Suprapubic skin (tissue), 4 donors: ENCODE data around the gene WDFY1. TPM values are rescaled to one million over a fixed set of nuclear protein-coding genes. Genes with fewer than 3 reads are reported as not detected.
"Not testable (repeated sequence)": the region's sequence is repeated elsewhere in the genome, so short reads cannot be mapped to it uniquely, and the experiment has no call there.

Source experiments
- DNase-seq, 2 donors: peaks; one replicate each; pipeline ENCODE4 v3.0.0-alpha.2; 2019; ENCODE audit warnings: low spot score in 2 of 2
- H3K27ac ChIP-seq: fragments of 200-600 bp; sonication (generic); one replicate; pipeline ENCODE4 v1.5.1; 2019
- H3K27me3 ChIP-seq: fragments of 200-600 bp; sonication (generic); one replicate; pipeline ENCODE4 v1.5.1; 2019
- H3K36me3 ChIP-seq: fragments of 200-600 bp; sonication (generic); one replicate; pipeline ENCODE4 v1.5.1; 2019
- H3K4me1 ChIP-seq: fragments of 200-600 bp; sonication (generic); one replicate; pipeline ENCODE4 v1.5.1; 2019
- H3K4me3 ChIP-seq: fragments of 200-600 bp; sonication (generic); one replicate; pipeline ENCODE4 v1.5.1; 2019; ENCODE audit warnings: mild to moderate bottlenecking
- H3K9me3 ChIP-seq: fragments of 200-600 bp; sonication (generic); one replicate; pipeline ENCODE4 v1.5.1; 2019
- CTCF ChIP-seq, 2 donors: fragments of 200-600 bp in 1 of 2; fragments of 450-650 bp in 1 of 2; sonication (generic) in 1 of 2; IDR thresholded peaks; one replicate each; pipeline ENCODE4 v1.5.1; 2016 to 2019; ENCODE audit warnings: antibody characterized with exemption in 2 of 2, mild to moderate bottlenecking in 1 of 2, moderate library complexity in 1 of 2
- EP300 ChIP-seq: sonication (generic); formaldehyde crosslinking; IDR thresholded peaks from one replicate; pipeline ENCODE4 v1.6.1; 2017; ENCODE audit warnings: antibody characterized with exemption
- POLR2A ChIP-seq, 2 donors: fragments of 450-650 bp; IDR thresholded peaks; one replicate each; pipeline ENCODE4 v1.6.1; 2017; ENCODE audit warnings: antibody characterized with exemption in 2 of 2, mild to moderate bottlenecking in 2 of 2, moderate library complexity in 2 of 2
- POLR2AphosphoS5 ChIP-seq, 3 donors: sonication (generic); formaldehyde crosslinking; IDR thresholded peaks; one replicate each; pipeline ENCODE4 v1.6.1; 2017; ENCODE audit warnings: antibody characterized with exemption in 3 of 3
- WGBS: methylation state at CpG from one replicate; pipeline ENCODE4 v1.1.5; 2018; 5-methylcytosine and 5-hydroxymethylcytosine counted together
- total RNA-seq, 4 donors: library from RNA; depleted of rRNA; stranded (reverse); fragments of >200 nt; gene quantifications; one replicate each; pipeline ENCODE4 v1.1.0, GENCODE V29; 2016

Gene WDFY1
- total RNA-seq, 4 donors from 2014 or later: 20.2 to 39.8 (median 32.6) TPM

GRCh38 chr2:223941579-223942277 is 3.4 kb downstream of the WDFY1 start:
- no peak for DNase-seq
- 56% methylated on average over 12 of the region's 12 CpGs for WGBS
- Histone ChIP-seq H3K4me1 (peaks cover 54% of the 10 kb centered on the region), H3K4me3 (no peak overlapping the region), H3K9me3 (no peaks in the 10 kb centered on the region), H3K27me3 (no peaks in the 10 kb centered on the region), H3K27ac (no peak overlapping the region), H3K36me3 (no peaks in the 10 kb centered on the region)
- TF ChIP-seq CTCF (IDR thresholded peaks at IDR 0.05) (no peak), POLR2AphosphoS5 (IDR thresholded peaks at IDR 0.05) (no peak), EP300 (no peak), POLR2A (IDR thresholded peaks at IDR 0.05) (no peak)

- peaks cover 61% of the 10 kb centered on the region for H3K4me1 ChIP-seq
- H3K4me3 ChIP-seq, H3K27me3 ChIP-seq, H3K27ac ChIP-seq, H3K9me3 ChIP-seq, DNase-seq, H3K36me3 ChIP-seq: not testable (repeated sequence)
- WGBS: 56% methylated on average over 2 of the region's 2 CpGs
These were observed 5.7 kb downstream of the WDFY1 start for GRCh38 chr2:223939438-223939837.

GRCh38 chr2:223937535-223937934 is 7.6 kb downstream of the WDFY1 start:
- no peaks in the 10 kb centered on the region for H3K9me3 ChIP-seq
- TF ChIP-seq POLR2A (IDR thresholded peaks at IDR 0.05) (no peak), CTCF (IDR thresholded peaks at IDR 0.05) (no peak)
- H3K27ac ChIP-seq: no peak overlapping the region
- 0% methylated on average over 1 of the region's 1 CpG for WGBS
- H3K4me3 ChIP-seq: no peak overlapping the region
- peaks cover 62% of the 10 kb centered on the region for H3K4me1 ChIP-seq
- no peak for DNase-seq
- H3K27me3 ChIP-seq: no peaks in the 10 kb centered on the region
- H3K36me3 ChIP-seq: no peaks in the 10 kb centered on the region

- 60% methylated on average over 5 of the region's 5 CpGs for WGBS
- H3K36me3 ChIP-seq: no peaks in the 10 kb centered on the region
- H3K9me3 ChIP-seq: no peaks in the 10 kb centered on the region
- TF ChIP-seq CTCF (IDR thresholded peaks at IDR 0.05) (no peak), EP300 (no peak), POLR2A (IDR thresholded peaks at IDR 0.05) (no peak), POLR2AphosphoS5 (IDR thresholded peaks at IDR 0.05) (no peak)
- no peak for DNase-seq
- no peak overlapping the region for H3K4me3 ChIP-seq
- no peak overlapping the region for H3K27ac ChIP-seq
- no peaks in the 10 kb centered on the region for H3K27me3 ChIP-seq
- H3K4me1 ChIP-seq: peaks cover 59% of the 10 kb centered on the region
These were observed 8.2 kb downstream of the WDFY1 start for GRCh38 chr2:223936862-223937326.

GRCh38 chr2:223935459-223936125 is 9.5 kb downstream of the WDFY1 start:
- DNase-seq: no peak
- H3K27ac ChIP-seq: no peak overlapping the region
- H3K4me1 ChIP-seq: peaks cover 49% of the 10 kb centered on the region
- no peak for TF ChIP-seq CTCF (IDR thresholded peaks at IDR 0.05)
- TF ChIP-seq POLR2A (IDR thresholded peaks at IDR 0.05): no peak
- no peak for TF ChIP-seq POLR2AphosphoS5 (IDR thresholded peaks at IDR 0.05)
- no peak for TF ChIP-seq EP300
- no peaks in the 10 kb centered on the region for H3K36me3 ChIP-seq
- H3K9me3 ChIP-seq: no peaks in the 10 kb centered on the region
- H3K4me3 ChIP-seq: no peak overlapping the region
- H3K27me3 ChIP-seq: no peaks in the 10 kb centered on the region
